GM21576 (cell line): ENCODE results near the gene ANKH.
"Not testable (repeated sequence)": the region's sequence is repeated elsewhere in the genome, so short reads cannot be mapped to it uniquely, and the experiment has no call there.

ENCODE experiments used
- ATAC-seq: cut with Tn5 transposase; IDR thresholded peaks from one replicate; pipeline ENCODE4 v1.9.1; 2021; ENCODE audit warnings: mild to moderate bottlenecking, moderate library complexity; ENCODE audit not compliant: unreplicated experiment

ANKH gene

GRCh38 chr5:14859150-14859549 is 12.4 kb downstream of the ANKH start:
- no peak for ATAC-seq

GRCh38 chr5:14855366-14855765 is 16.2 kb downstream of the ANKH start:
- ATAC-seq: no peak

- ATAC-seq: no peak
Measured at GRCh38 chr5:14854799-14855198, 16.8 kb downstream of the ANKH start.

- ATAC-seq: no peak
Measured at GRCh38 chr5:14853685-14854084, 17.9 kb downstream of the ANKH start.

GRCh38 chr5:14852779-14853178 is 18.8 kb downstream of the ANKH start:
- no peak for ATAC-seq

GRCh38 chr5:14851999-14852526 is 19.5 kb downstream of the ANKH start:
- ATAC-seq: no peak

GRCh38 chr5:14851597-14851996 is 20.0 kb downstream of the ANKH start:
- no peak for ATAC-seq

GRCh38 chr5:14851050-14851419 is 20.5 kb downstream of the ANKH start:
- no peak for ATAC-seq

- no peak for ATAC-seq
Measured at GRCh38 chr5:14850419-14851049, 21.0 kb downstream of the ANKH start.

GRCh38 chr5:14849516-14850294 is 21.9 kb downstream of the ANKH start:
- ATAC-seq: no peak

GRCh38 chr5:14848942-14849341 is 22.6 kb downstream of the ANKH start:
- ATAC-seq: not testable (repeated sequence)

GRCh38 chr5:14848385-14848784 is 23.2 kb downstream of the ANKH start:
- ATAC-seq: no peak

- ATAC-seq: no peak
Measured at GRCh38 chr5:14847471-14847870, 24.1 kb downstream of the ANKH start.

- ATAC-seq: no peak
Measured at GRCh38 chr5:14842117-14842516, 29.5 kb downstream of the ANKH start.

GRCh38 chr5:14840624-14841023 is 31.0 kb downstream of the ANKH start:
- no peak for ATAC-seq

- ATAC-seq: no peak
Measured at GRCh38 chr5:14838396-14839319, 32.9 kb downstream of the ANKH start.

GRCh38 chr5:14837423-14838122 is 34.0 kb downstream of the ANKH start:
- not testable (repeated sequence) for ATAC-seq

GRCh38 chr5:14834584-14835550 is 36.7 kb downstream of the ANKH start:
- no peak for ATAC-seq

- ATAC-seq: no peak
Measured at GRCh38 chr5:14834062-14834461, 37.5 kb downstream of the ANKH start.

GRCh38 chr5:14831006-14831338 is 40.6 kb downstream of the ANKH start:
- ATAC-seq: no peak
